Prostate gland (tissue), 2 donors: ENCODE data around the gene FAM168A. TPM values are rescaled to one million over a fixed set of nuclear protein-coding genes. Genes with fewer than 3 reads are reported as not detected.

ENCODE experiments used
- DNase-seq: peaks from one replicate; pipeline ENCODE4 v3.0.0-alpha.2; 2019; ENCODE audit warnings: low spot score
- H3K27ac ChIP-seq, 2 donors: fragments of 200-600 bp; sonication (generic); 2 replicates each; pipeline ENCODE4 v1.5.1; 2017 to 2019
- H3K27me3 ChIP-seq: fragments of 200-600 bp; sonication (generic); replicated peaks from 2 replicates; pipeline ENCODE4 v1.5.1; 2019; ENCODE audit not compliant: insufficient read depth
- H3K36me3 ChIP-seq, 2 donors: fragments of 200-600 bp; sonication (generic); 1 replicate in 1 of 2; 2 replicates in 1 of 2; pipeline versions ENCODE4 v1.5.1 to v1.8.1; 2017 to 2019
- H3K4me1 ChIP-seq: fragments of 200-600 bp; sonication (generic); replicated peaks from 2 replicates; pipeline ENCODE4 v1.5.1; 2019
- H3K4me3 ChIP-seq, 2 donors: fragments of 200-600 bp; sonication (generic); 2 replicates each; pipeline ENCODE4 v1.5.1; 2017 to 2019
- H3K9me3 ChIP-seq: fragments of 200-600 bp; sonication (generic); 2 replicates; pipeline ENCODE4 v1.5.1; 2017
- POLR2A ChIP-seq: fragments of 450-650 bp; IDR thresholded peaks from one replicate; pipeline ENCODE4 v1.6.1; 2016; ENCODE audit warnings: antibody characterized with exemption, mild to moderate bottlenecking
- POLR2AphosphoS5 ChIP-seq: sonication (generic); formaldehyde crosslinking; IDR thresholded peaks from one replicate; pipeline ENCODE4 v1.6.1; 2017; ENCODE audit warnings: antibody characterized with exemption
- WGBS: methylation state at CpG from one replicate; pipeline ENCODE4 v1.1.5; 2018; 5-methylcytosine and 5-hydroxymethylcytosine counted together
- intact Hi-C: fragments of 100-400 bp; cut with DNase I; formaldehyde crosslinking; loops from one replicate; pipeline ENCODE4 v1.14.2; 2022
- total RNA-seq, 2 donors: library from RNA; depleted of rRNA; stranded (reverse); fragments of >200 nt; gene quantifications; one replicate each; pipeline ENCODE4 v1.1.0, GENCODE V29; 2016
- TF ChIP-seq, protein P1 (sequence below), 4 experiments: fragments of 200-600 bp in 2 of 4; fragments of 450-650 bp in 2 of 4; sonication (generic) in 2 of 4; IDR thresholded peaks; 1 replicate in 3 of 4; 2 replicates in 1 of 4; pipeline ENCODE4 v1.5.1; 2016 to 2019; ENCODE audit warnings: antibody characterized with exemption in 4 of 4, mild to moderate bottlenecking in 2 of 4, moderate library complexity in 2 of 4

FAM168A gene
- total RNA-seq, 2 donors from 2014 or later = 27.3 to 38.3 TPM

DNA sequence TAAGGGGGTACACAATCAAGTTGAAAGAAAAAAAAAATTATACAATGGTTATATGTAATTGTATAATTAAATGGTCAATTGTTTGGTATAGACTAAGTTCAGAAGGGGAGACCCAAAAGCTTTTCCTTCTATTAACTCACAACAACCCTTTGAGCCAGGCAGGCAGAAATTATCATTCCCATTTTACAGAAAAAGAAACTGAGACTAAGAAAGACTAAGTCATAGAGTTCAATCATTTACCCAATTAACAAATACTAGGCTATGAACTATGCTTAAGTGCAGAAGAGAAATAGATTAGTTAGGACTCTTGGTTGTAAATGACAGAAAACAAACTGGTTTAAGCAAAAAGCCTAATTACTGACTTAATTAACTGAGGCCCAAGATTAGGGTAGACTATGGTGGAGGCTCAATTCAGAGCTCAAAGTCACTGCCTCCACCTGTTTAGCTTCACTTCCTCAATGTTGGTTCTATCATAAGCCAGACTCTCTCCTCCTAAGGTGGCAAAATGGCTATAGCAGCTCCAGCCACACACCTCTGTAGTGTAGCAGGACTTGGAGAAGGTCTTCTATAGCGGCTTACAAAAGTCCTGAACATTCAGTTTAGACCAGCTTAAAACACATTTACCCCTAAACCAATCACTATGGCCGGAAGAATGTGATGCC, 34.2 kb downstream of the FAM168A start:
- no peaks in the 10 kb centered on the region for H3K9me3 ChIP-seq
- TF ChIP-seq, protein P1, sequence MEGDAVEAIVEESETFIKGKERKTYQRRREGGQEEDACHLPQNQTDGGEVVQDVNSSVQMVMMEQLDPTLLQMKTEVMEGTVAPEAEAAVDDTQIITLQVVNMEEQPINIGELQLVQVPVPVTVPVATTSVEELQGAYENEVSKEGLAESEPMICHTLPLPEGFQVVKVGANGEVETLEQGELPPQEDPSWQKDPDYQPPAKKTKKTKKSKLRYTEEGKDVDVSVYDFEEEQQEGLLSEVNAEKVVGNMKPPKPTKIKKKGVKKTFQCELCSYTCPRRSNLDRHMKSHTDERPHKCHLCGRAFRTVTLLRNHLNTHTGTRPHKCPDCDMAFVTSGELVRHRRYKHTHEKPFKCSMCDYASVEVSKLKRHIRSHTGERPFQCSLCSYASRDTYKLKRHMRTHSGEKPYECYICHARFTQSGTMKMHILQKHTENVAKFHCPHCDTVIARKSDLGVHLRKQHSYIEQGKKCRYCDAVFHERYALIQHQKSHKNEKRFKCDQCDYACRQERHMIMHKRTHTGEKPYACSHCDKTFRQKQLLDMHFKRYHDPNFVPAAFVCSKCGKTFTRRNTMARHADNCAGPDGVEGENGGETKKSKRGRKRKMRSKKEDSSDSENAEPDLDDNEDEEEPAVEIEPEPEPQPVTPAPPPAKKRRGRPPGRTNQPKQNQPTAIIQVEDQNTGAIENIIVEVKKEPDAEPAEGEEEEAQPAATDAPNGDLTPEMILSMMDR (IDR thresholded peaks at IDR 0.05) = no peak
- TF ChIP-seq POLR2AphosphoS5 (no peak), POLR2A (no peak)
- WGBS = 100% methylated on average over 2 of the region's 2 CpGs
- no peak overlapping the region for H3K27ac ChIP-seq
- no peaks in the 10 kb centered on the region for H3K4me1 ChIP-seq
- intact Hi-C loops = no loop called here
- no peak overlapping the region for H3K4me3 ChIP-seq
- DNase-seq = no peak
- H3K36me3 ChIP-seq = no peaks in the 10 kb centered on the region
- no peaks in the 10 kb centered on the region for H3K27me3 ChIP-seq

DNA sequence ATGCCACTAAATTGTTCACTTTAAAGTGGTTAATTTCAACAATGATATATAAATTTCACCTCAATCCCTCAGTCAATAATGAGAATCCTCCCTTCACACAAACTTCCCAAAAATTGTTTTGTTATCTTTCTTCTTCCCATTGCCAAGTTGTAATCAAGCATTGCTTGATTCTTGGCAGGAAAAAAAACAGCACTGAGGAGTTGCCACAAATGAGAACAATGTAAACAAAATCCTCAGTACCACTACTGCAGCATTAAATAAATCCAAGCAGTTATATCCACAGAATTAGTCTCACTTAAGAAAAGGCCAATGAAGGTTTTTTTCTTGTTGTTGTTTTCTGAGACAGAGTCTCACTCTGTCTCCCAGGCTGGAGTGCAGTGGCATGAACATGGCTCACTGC, 38.2 kb downstream of the FAM168A start:
- Histone ChIP-seq H3K36me3 (no peaks in the 10 kb centered on the region), H3K9me3 (no peaks in the 10 kb centered on the region), H3K4me3 (no peak overlapping the region), H3K4me1 (no peaks in the 10 kb centered on the region), H3K27ac (no peak overlapping the region), H3K27me3 (no peaks in the 10 kb centered on the region)
- intact Hi-C loops = no loop called here
- TF ChIP-seq POLR2AphosphoS5 (no peak), POLR2A (no peak)
- TF ChIP-seq, protein P1 (IDR thresholded peaks at IDR 0.05) = no peak
- no peak for DNase-seq

DNA sequence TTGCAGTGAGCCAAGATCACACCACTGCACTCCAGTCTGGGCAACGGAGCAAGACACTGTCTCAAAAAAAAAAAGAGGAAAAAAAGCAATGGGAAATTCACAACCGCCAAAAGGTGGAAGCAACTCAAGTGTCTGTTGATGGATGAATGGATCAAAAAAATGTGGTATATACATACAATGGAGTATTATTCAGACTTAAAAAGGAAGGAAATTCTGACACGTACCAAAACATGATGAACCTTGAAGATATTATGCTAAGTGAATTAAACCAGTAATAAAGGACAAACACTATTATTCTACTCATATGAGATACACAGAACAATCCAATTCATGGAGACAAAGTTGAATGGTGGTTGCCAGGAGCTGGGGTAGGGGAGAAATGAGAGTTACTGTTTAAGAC, 40.9 kb downstream of the FAM168A start:
- Histone ChIP-seq H3K4me1 (no peaks in the 10 kb centered on the region), H3K36me3 (no peaks in the 10 kb centered on the region), H3K27me3 (no peaks in the 10 kb centered on the region), H3K27ac (no peak overlapping the region), H3K9me3 (no peaks in the 10 kb centered on the region), H3K4me3 (no peak overlapping the region)
- TF ChIP-seq, protein P1 (IDR thresholded peaks at IDR 0.05) = no peak
- TF ChIP-seq POLR2AphosphoS5 (no peak), POLR2A (no peak)
- WGBS = 96% methylated on average over 3 of the region's 3 CpGs
- intact Hi-C loops = no loop called here
- DNase-seq = no peak

DNA sequence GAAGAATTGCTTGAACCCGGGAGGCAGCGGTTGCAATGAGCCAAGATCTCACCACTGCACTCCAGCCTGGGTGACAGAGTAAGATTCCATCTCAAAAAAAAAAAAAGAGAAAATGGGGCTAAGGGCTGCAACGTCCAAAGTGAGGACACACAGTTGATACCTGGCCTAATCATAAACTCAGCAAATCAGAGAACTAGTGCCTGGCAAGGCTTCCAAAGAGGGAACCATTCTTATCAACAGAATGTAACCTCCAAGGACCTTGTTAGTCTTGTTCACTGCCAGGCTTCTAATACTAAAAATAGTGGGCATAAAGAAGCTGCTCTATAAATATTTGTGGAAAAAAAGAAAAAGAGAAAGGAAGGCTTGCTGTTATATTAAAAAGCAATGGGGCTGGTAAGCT, 42.3 kb downstream of the FAM168A start:
- no peaks in the 10 kb centered on the region for H3K9me3 ChIP-seq
- no peaks in the 10 kb centered on the region for H3K27me3 ChIP-seq
- intact Hi-C loops = no loop called here
- DNase-seq = no peak
- WGBS = 92% methylated on average over 3 of the region's 3 CpGs
- TF ChIP-seq, protein P1 (IDR thresholded peaks at IDR 0.05) = no peak
- TF ChIP-seq POLR2A (no peak), POLR2AphosphoS5 (no peak)
- H3K4me1 ChIP-seq = no peaks in the 10 kb centered on the region
- no peaks in the 10 kb centered on the region for H3K36me3 ChIP-seq
- H3K4me3 ChIP-seq = no peak overlapping the region
- H3K27ac ChIP-seq = no peak overlapping the region

DNA sequence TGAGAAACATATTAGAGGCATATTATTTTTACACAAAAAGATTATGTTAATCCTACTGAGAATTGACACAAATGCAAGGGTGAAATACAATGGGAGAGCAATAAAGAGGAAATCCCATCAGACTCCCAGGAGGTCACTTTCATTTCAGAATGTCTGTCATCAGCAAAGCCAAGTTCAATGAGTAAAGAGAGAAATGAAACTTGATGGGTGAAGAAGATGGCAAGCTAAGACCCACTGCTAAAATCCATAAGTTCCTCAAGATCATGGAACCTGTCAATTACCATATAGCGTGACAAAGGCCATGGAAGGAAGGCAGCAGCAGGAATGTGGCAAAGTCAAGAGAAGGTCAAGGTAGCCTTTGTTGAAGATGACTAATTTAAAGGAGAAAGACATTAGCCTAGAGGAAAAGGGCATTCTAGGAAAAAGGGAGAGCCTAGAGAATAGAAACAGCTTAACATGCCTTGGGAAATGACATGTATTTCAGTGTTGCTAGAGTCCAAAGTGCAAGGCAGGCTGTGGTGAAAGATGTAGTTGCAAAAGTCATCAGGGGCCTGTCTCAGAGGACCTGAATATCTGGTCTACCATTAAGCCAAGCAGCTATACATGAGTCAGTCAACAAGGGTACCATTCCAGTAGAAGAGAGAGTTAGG, 43.1 kb downstream of the FAM168A start:
- H3K4me1 ChIP-seq = no peaks in the 10 kb centered on the region
- H3K9me3 ChIP-seq = no peaks in the 10 kb centered on the region
- H3K27ac ChIP-seq = no peak overlapping the region
- no peaks in the 10 kb centered on the region for H3K27me3 ChIP-seq
- TF ChIP-seq, protein P1 (IDR thresholded peaks at IDR 0.05) = no peak
- no peak for TF ChIP-seq POLR2AphosphoS5
- no peak for TF ChIP-seq POLR2A
- 52% methylated on average over 1 of the region's 1 CpG for WGBS
- DNase-seq = no peak
- intact Hi-C loops = no loop called here
- no peak overlapping the region for H3K4me3 ChIP-seq
- no peaks in the 10 kb centered on the region for H3K36me3 ChIP-seq
